ENCODE data around the gene SDHAF1. TPM values are rescaled to one million over a fixed set of nuclear protein-coding genes. Genes with fewer than 3 reads are reported as not detected.
"Not testable (repeated sequence)": the region's sequence is repeated elsewhere in the genome, so short reads cannot be mapped to it uniquely, and the experiment has no call there.

Gene SDHAF1
- total RNA-seq, 1 donor from 2014 or later: 16.8 TPM

DNA sequence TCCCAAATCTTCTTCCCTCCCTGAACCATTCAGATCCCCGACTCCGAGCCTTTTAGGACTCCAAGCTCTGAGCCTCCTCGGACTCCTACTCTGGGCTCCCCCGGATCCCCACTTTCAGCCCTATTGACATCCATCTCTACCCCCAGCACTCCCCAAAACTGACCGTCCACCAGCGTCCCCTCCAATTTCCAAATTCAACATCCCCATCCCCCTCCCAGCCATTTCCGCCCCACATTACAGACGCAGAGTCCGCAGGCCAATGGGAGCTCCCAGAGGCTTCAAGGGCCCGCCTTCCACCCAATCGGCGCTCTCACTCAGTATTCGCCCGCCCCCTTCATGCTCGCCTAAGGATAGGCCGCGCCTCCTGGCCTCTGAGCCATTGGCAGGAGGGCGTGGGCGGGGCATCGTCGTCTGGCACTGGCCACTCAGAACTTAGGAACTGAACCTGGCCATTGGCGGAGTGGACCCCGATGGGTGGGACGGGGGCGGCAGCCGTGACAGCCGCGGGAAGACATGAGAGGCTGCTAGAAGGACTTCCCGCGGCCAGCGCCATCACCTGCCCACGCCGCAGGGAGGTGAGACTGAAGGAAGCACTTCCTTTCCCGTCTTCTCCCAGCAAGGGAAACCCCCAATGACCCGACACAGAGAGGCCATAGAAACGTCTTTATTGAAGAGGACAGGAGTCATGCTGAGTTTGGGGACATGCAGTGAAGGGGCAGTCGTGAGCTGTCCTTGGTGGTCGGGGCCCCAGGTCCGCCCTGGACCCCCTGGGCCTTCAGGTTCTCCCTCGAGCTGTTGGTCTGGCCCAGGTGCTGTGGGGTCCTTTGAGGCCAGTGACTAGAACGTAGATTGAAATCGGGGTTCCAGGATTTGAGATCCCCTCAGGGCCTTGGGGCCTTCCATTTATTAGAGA, 19.3 kb downstream of the SDHAF1 start, which contains the start of gene ALKBH6:
Gene ALKBH6, minus strand, starts transcription at position 202 of the 913 bp plus-strand sequence. CDS start 816 bp downstream, outside the sequence.
- intact Hi-C loops (cut with micrococcal nuclease): loop anchor here (1.0 to 2.0 kb wide), 16 partner anchors 19 to 386 kb away; partner anchors contain the start of genes ARHGAP33, CLIP3, COX6B1 and LIN37

DNA sequence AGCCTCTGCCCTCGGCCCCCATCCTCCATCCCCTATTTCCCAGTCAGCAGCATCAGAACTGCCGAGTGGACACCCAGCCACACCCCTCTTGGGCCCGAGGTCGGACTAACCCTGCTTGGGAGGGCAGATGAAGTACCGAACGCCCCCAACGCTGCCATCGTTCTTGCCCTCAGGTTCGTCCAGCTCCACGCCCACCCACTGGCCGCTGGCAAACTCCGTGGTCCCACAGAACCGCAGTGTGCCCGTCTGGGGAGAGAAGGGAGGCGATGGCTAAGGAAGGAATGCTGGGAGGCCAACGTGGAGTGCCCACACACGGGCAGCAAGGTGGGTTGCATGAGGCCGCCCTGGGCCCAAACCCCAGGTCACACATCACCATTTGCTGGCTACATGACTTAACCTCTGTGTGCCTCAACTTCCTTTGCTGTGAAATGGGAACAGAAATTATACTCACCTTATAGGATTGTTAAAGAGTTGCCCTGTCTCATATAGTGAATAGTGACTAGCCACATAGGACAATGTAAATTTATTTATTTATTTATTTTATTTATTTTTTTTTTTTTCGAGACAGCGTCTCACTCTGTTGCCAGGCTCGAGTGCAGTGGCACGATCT, 24.2 kb downstream of the SDHAF1 start:
- intact Hi-C loops (cut with micrococcal nuclease): no loop called here

GRCh38 chr19:36023432-36023831, 28.4 kb downstream of the SDHAF1 start:
- intact Hi-C loops (cut with micrococcal nuclease): no loop called here

DNA sequence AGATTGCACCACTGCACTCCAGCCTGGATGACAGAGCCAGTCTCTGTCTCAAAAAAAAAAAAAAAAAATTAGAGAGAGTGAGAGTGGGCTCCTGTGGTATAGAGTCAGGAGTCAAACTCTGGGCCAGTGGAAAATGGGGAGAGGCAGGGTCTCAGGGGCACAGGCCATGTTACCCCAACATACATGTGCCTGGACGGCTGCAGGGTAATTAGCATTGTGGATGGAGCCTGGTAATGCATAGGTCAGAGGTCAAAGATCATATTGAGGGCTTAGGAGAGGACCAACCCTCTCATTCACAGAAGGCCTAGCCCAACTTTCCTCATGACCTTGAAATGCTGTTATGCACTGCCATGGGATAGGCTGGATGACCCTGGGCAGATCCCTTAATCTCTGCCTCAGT, 30.6 kb downstream of the SDHAF1 start:
- intact Hi-C loops (cut with micrococcal nuclease): no loop called here

DNA sequence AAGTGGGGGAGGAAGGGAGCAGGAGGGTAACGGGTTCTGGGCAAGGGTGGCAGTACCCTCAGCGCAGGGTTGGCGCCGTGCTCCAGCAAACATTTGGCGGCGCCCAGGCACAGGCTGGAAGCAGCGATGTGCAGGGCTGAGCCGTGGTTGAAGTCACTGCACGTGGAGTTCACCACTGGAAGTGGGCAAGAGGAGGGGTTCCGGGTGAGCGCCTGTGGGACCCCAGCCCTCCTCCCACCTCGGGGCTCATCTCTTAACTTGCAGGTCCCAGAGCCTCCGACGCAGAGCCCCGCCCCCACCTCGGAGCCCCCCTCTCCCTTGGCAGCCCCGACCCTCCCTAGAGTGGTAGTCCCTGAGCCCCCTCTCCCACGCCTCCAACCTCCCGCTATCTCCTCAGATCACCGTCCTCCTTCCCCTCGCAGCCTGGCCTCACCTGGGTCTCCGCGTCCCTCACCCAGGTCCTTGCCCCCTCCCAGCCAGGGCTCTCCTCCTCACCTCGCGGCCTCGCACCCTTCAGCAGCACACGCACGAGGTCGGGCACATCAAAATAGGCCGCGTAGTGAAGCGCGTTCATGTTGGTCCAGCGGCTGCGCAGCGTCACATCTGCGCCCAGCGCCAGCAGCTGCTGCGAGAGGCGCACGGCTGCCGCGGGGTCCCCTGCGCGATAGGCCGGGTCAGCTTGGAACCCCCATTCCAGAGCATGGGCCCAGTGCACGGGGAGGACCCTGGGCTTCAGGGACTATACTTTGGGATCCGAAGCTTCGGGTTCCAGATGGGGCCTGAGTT, 31.3 kb downstream of the SDHAF1 start:
- intact Hi-C loops (cut with micrococcal nuclease): no loop called here

- intact Hi-C loops (cut with micrococcal nuclease): no loop called here
Measured at GRCh38 chr19:36027696-36028095, 32.7 kb downstream of the SDHAF1 start.

DNA sequence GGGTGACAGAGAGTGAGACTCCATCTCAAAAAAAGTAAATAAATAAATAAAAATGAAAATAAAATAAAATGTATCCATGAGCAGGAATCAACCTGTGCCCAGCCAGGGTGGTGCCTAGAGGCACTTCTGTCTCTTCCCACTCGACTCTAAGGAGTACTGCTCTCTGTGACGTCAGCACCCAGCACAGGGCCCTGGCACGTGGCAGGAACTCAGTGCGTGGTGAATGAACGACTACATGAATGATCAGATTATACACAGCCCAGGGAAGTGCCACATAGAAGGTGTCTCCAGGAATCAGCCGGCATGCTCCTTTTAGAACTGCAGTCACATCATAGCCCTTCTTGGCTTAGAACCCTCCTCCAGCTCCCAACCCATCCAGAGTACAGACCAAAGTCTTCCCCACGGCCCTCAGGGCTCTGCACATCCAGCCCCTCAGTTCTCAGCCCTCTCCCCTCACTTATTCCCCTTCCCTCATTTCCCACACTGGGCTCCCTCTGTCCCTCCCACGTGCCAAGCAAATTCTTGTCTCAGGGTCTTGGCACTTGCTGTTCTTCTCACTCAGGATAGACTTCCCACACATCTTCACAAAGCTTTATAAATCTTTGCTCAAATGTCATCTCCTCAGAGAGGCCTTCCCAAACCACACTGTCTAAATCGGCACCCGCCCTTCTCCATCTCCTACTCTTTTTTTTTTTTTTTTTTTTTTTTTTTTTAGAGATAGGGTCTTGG, 33.5 kb downstream of the SDHAF1 start:
- intact Hi-C loops (cut with micrococcal nuclease): no loop called here

- intact Hi-C loops (cut with micrococcal nuclease): no loop called here
Measured at GRCh38 chr19:36030264-36031148, 35.5 kb downstream of the SDHAF1 start.

DNA sequence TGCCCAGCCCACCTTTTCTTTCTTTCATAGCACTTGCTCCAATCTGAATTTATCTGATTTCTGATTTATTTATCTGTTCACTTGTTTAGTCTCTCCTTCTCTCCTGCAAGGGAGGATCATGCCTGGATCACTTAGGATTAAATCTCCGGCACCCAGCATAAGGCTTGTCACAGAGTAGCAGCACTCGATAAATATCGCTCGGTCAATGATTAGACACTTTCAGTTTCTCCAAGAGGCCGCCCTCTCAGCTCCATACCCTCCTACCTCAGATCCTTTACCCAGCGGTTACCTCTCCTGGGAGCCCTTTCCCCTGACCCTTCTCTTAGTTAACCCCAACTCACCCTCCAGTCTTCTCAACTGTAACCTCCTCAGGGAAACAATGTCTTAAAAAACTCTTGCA, 36.3 kb downstream of the SDHAF1 start:
- intact Hi-C loops (cut with micrococcal nuclease): no loop called here

GRCh38 chr19:36032251-36033104, 37.5 kb downstream of the SDHAF1 start, which contains the start of gene CLIP3:
CLIP3 (minus strand) TSS chr19:36032873; CDS start chr19:36032357, 516 bp downstream.
- intact Hi-C loops (cut with micrococcal nuclease): loop anchor here (2.0 kb wide), 2 partner anchors 18 to 22 kb away; partner anchors contain the start of genes ALKBH6, THAP8 and WDR62

GRCh38 chr19:36040495-36040894, 45.5 kb downstream of the SDHAF1 start:
- intact Hi-C loops (cut with micrococcal nuclease): no loop called here

GRCh38 chr19:36041092-36041491, 46.1 kb downstream of the SDHAF1 start:
- intact Hi-C loops (cut with micrococcal nuclease): not testable (repeated sequence)

- intact Hi-C loops (cut with micrococcal nuclease): no loop called here
Measured at GRCh38 chr19:36041831-36042230, 46.8 kb downstream of the SDHAF1 start.

GRCh38 chr19:36043952-36044351, 49.0 kb downstream of the SDHAF1 start:
- intact Hi-C loops (cut with micrococcal nuclease): no loop called here

Other genes with a start within 250 kb of the SDHAF1 start
- 33.7 and 35.2 TPM in 2 replicates for gene U2AF1L4, start 249.8 kb upstream of the SDHAF1 start, total RNA-seq
- 55.7 and 63.1 TPM in 2 replicates for gene PSENEN, start 249.5 kb upstream of the SDHAF1 start, total RNA-seq
- 15.0 and 15.5 TPM in 2 replicates for gene LIN37, start 246.6 kb upstream of the SDHAF1 start, total RNA-seq
- gene HSPB6, start 238.2 kb upstream of the SDHAF1 start, total RNA-seq: not detected in 2 replicates
- gene PROSER3, start 237.0 kb upstream of the SDHAF1 start, total RNA-seq: 51.4 and 55.9 TPM in 2 replicates
- gene ARHGAP33, start 219.6 kb upstream of the SDHAF1 start, total RNA-seq: 43.7 and 55.9 TPM in 2 replicates
- gene PRODH2, start 182.3 kb upstream of the SDHAF1 start, total RNA-seq: not detected in 2 replicates
- not detected in 2 replicates for gene NPHS1, start 142.7 kb upstream of the SDHAF1 start, total RNA-seq
- gene KIRREL2, start 138.3 kb upstream of the SDHAF1 start, total RNA-seq: 3.0 and 3.3 TPM in 2 replicates
- gene APLP1, start 126.6 kb upstream of the SDHAF1 start, total RNA-seq: 1.7 and 3.6 TPM in 2 replicates
- 54.0 and 63.1 TPM in 2 replicates for gene NFKBID, start 94.6 kb upstream of the SDHAF1 start, total RNA-seq
- 101 and 108 TPM in 2 replicates for gene HCST, start 92.7 kb upstream of the SDHAF1 start, total RNA-seq
- gene TYROBP, start 86.9 kb upstream of the SDHAF1 start, total RNA-seq: not detected in 2 replicates
- gene LRFN3, start 58.8 kb upstream of the SDHAF1 start, total RNA-seq: 13.1 and 14.7 TPM in 2 replicates
- 2.6 and 2.7 TPM in 2 replicates for gene SYNE4, start 13.6 kb downstream of the SDHAF1 start, total RNA-seq
- gene ALKBH6, start 19.0 kb downstream of the SDHAF1 start, total RNA-seq: 49.1 and 52.2 TPM in 2 replicates
- gene CLIP3, start 37.7 kb downstream of the SDHAF1 start, total RNA-seq: 3.4 and 3.8 TPM in 2 replicates
- gene THAP8, start 59.1 kb downstream of the SDHAF1 start, total RNA-seq: 2.6 and 3.5 TPM in 2 replicates
- 20.3 and 21.7 TPM in 2 replicates for gene WDR62, start 59.7 kb downstream of the SDHAF1 start, total RNA-seq
- gene OVOL3, start 116.0 kb downstream of the SDHAF1 start, total RNA-seq: not detected in 2 replicates
- 47.8 and 53.4 TPM in 2 replicates for gene POLR2I, start 119.7 kb downstream of the SDHAF1 start, total RNA-seq
- 198 and 205 TPM in 2 replicates for gene TBCB, start 120.3 kb downstream of the SDHAF1 start, total RNA-seq
- 439 and 454 TPM in 2 replicates for gene CAPNS1, start 144.9 kb downstream of the SDHAF1 start, total RNA-seq
- not detected in 2 replicates for gene COX7A1, start 157.3 kb downstream of the SDHAF1 start, total RNA-seq
- 2.2 and 2.5 TPM in 2 replicates for gene ZNF565, start 219.5 kb downstream of the SDHAF1 start, total RNA-seq
- gene ZNF146, start 219.9 kb downstream of the SDHAF1 start, total RNA-seq: 57.8 and 60.7 TPM in 2 replicates

Measured in T-helper 1 cell treated with Interleukin-12 subunit alpha and Interleukin-12 subunit beta and Interleukin-4 antibody, amounts not matched to agents 30 ng/mL and 1 ng/mL, for 36 hours (primary cell).